ENCODE results near the gene ZP1. TPM values are rescaled to one million over a fixed set of nuclear protein-coding genes. Genes with fewer than 3 reads are reported as not detected.
A peak's percentile ranks its signal among the peaks of the same experiment; 100 is the strongest.

Gene ZP1
- total and polyA plus RNA-seq, 2 experiments from 2014 or later = 1.0 to 1.3 TPM

GRCh38 chr11:60895687-60896086, 28.3 kb downstream of the ZP1 start:
- no peaks in the 10 kb centered on the region for H3K79me2 ChIP-seq (ENCODE audit: insufficient read depth)
- peaks cover 57% of the 10 kb centered on the region for H3K36me3 ChIP-seq (ENCODE audit: low read depth)
- no peak overlapping the region for H3K4me2 ChIP-seq (ENCODE audit: unreplicated experiment)
- H3K27me3 ChIP-seq (replicated peaks; ENCODE audit: insufficient read depth) = no peaks in the 10 kb centered on the region
- no peak overlapping the region for H2AFZ ChIP-seq
- H3K4me1 ChIP-seq (ENCODE audit: insufficient read depth) = no peaks in the 10 kb centered on the region
- H3K4me3 ChIP-seq = no peak overlapping the region
- H3K27ac ChIP-seq = no peak overlapping the region
- no peaks in the 10 kb centered on the region for H4K20me1 ChIP-seq (ENCODE audit: insufficient read depth)
- in situ Hi-C loops (cut with MboI) = loop anchor here (10.0 kb wide), 1 partner anchor 61 kb away; no protein-coding TSS in a partner anchor
- no peaks in the 10 kb centered on the region for H3K9me3 ChIP-seq (ENCODE audit: low read depth)
- peaks cover 11% of the 10 kb centered on the region for H3F3A ChIP-seq (ENCODE audit: insufficient read depth)
- TF ChIP-seq EZH2phosphoT487 (IDR thresholded peaks at IDR 0.05; ENCODE audit: insufficient read depth, low read depth) (no peak), EZH2 (IDR thresholded peaks at IDR 0.05; ENCODE audit: insufficient read depth, poor library complexity, severe bottlenecking) (no peak)
- DNase-seq = no peak
- H3K9me2 ChIP-seq (ENCODE audit: insufficient read depth) = no peaks in the 10 kb centered on the region
- 77 to 79% methylated on average over 5 of the region's 5 CpGs for WGBS, 2 experiments (ENCODE audit: low coverage in 1 of 2, low lambda C conversion rate in 2 of 2, missing lambda C conversion rate in 2 of 2)
- no peak overlapping the region for H3K9ac ChIP-seq

- peaks cover 67% of the 10 kb centered on the region for H3K36me3 ChIP-seq (ENCODE audit: low read depth)
- H2AFZ ChIP-seq = no peak overlapping the region
- no peak overlapping the region for H3K9ac ChIP-seq
- peaks cover 11% of the 10 kb centered on the region for H3F3A ChIP-seq (ENCODE audit: insufficient read depth)
- H3K4me1 ChIP-seq (ENCODE audit: insufficient read depth) = no peaks in the 10 kb centered on the region
- no peak overlapping the region for H3K27ac ChIP-seq
- H3K27me3 ChIP-seq (replicated peaks; ENCODE audit: insufficient read depth) = no peaks in the 10 kb centered on the region
- H3K9me2 ChIP-seq (ENCODE audit: insufficient read depth) = no peaks in the 10 kb centered on the region
- H4K20me1 ChIP-seq (ENCODE audit: insufficient read depth) = no peaks in the 10 kb centered on the region
- H3K79me2 ChIP-seq (ENCODE audit: insufficient read depth) = peaks cover 9% of the 10 kb centered on the region
- WGBS, 2 experiments (ENCODE audit: low coverage in 1 of 2, low lambda C conversion rate in 2 of 2, missing lambda C conversion rate in 2 of 2) = 86% methylated on average over 4 of the region's 4 CpGs
- TF ChIP-seq EZH2 (IDR thresholded peaks at IDR 0.05; ENCODE audit: insufficient read depth, poor library complexity, severe bottlenecking) (no peak), EZH2phosphoT487 (IDR thresholded peaks at IDR 0.05; ENCODE audit: insufficient read depth, low read depth) (no peak)
- H3K4me3 ChIP-seq = no peak overlapping the region
- no peak overlapping the region for H3K4me2 ChIP-seq (ENCODE audit: unreplicated experiment)
- no peaks in the 10 kb centered on the region for H3K9me3 ChIP-seq (ENCODE audit: low read depth)
- no peak for DNase-seq
- in situ Hi-C loops (cut with MboI) = loop anchor here (10.0 kb wide), 1 partner anchor 63 kb away; no protein-coding TSS in a partner anchor
These were observed 30.2 kb downstream of the ZP1 start for GRCh38 chr11:60897496-60897895.

GRCh38 chr11:60899046-60899936, 31.9 kb downstream of the ZP1 start:
- Histone ChIP-seq H3K79me2 (ENCODE audit: insufficient read depth) (peaks cover 27% of the 10 kb centered on the region), H4K20me1 (ENCODE audit: insufficient read depth) (peaks cover 4% of the 10 kb centered on the region; the same call in 1 of the 2 replicates), H3K4me2 (ENCODE audit: unreplicated experiment) (no peak overlapping the region), H3F3A (ENCODE audit: insufficient read depth) (peaks cover 11% of the 10 kb centered on the region), H3K9me3 (ENCODE audit: low read depth) (no peaks in the 10 kb centered on the region), H3K36me3 (ENCODE audit: low read depth) (peaks cover 67% of the 10 kb centered on the region), H3K4me3 (no peak overlapping the region), H3K27ac (no peak overlapping the region), H2AFZ (no peak overlapping the region), H3K27me3 (replicated peaks; ENCODE audit: insufficient read depth) (no peaks in the 10 kb centered on the region), H3K9me2 (ENCODE audit: insufficient read depth) (no peaks in the 10 kb centered on the region), H3K9ac (peak overlapping the region; percentile 11; the same call in 1 of the 2 replicates), H3K4me1 (ENCODE audit: insufficient read depth) (no peaks in the 10 kb centered on the region)
- TF ChIP-seq EZH2phosphoT487 (IDR thresholded peaks at IDR 0.05; ENCODE audit: insufficient read depth, low read depth) (no peak), EZH2 (IDR thresholded peaks at IDR 0.05; ENCODE audit: insufficient read depth, poor library complexity, severe bottlenecking) (no peak)
- peak; percentile 77 for DNase-seq
- in situ Hi-C loops (cut with MboI) = loop anchor here (10.0 kb wide), 1 partner anchor 64 kb away; no protein-coding TSS in a partner anchor
- 58% methylated on average over 12 of the region's 12 CpGs for WGBS, 2 experiments (ENCODE audit: low coverage in 1 of 2, low lambda C conversion rate in 2 of 2, missing lambda C conversion rate in 2 of 2)

GRCh38 chr11:60899977-60900376, 32.6 kb downstream of the ZP1 start:
- peaks cover 4% of the 10 kb centered on the region for H3K4me1 ChIP-seq (ENCODE audit: insufficient read depth)
- H3K79me2 ChIP-seq (ENCODE audit: insufficient read depth) = peaks cover 34% of the 10 kb centered on the region
- H3K9ac ChIP-seq = no peak overlapping the region
- H3K27me3 ChIP-seq (replicated peaks; ENCODE audit: insufficient read depth) = no peaks in the 10 kb centered on the region
- in situ Hi-C loops (cut with MboI) = loop anchor here (10.0 kb wide), 1 partner anchor 65 kb away; no protein-coding TSS in a partner anchor
- H3K9me2 ChIP-seq (ENCODE audit: insufficient read depth) = no peaks in the 10 kb centered on the region
- H3K4me2 ChIP-seq (ENCODE audit: unreplicated experiment) = no peak overlapping the region
- no peaks in the 10 kb centered on the region for H3K9me3 ChIP-seq (ENCODE audit: low read depth)
- no peak overlapping the region for H2AFZ ChIP-seq
- H4K20me1 ChIP-seq (ENCODE audit: insufficient read depth) = peaks cover 8% of the 10 kb centered on the region; the same call in 1 of the 2 replicates
- H3K4me3 ChIP-seq = no peak overlapping the region
- H3K36me3 ChIP-seq (ENCODE audit: low read depth) = peaks cover 61% of the 10 kb centered on the region
- no peak for TF ChIP-seq EZH2phosphoT487 (IDR thresholded peaks at IDR 0.05; ENCODE audit: insufficient read depth, low read depth)
- TF ChIP-seq EZH2 (IDR thresholded peaks at IDR 0.05; ENCODE audit: insufficient read depth, poor library complexity, severe bottlenecking) = no peak
- DNase-seq = no peak
- WGBS, 2 experiments (ENCODE audit: low coverage in 1 of 2, low lambda C conversion rate in 2 of 2, missing lambda C conversion rate in 2 of 2) = 63% methylated on average over 4 of the region's 4 CpGs
- H3F3A ChIP-seq (ENCODE audit: insufficient read depth) = peaks cover 11% of the 10 kb centered on the region
- H3K27ac ChIP-seq = no peak overlapping the region

Data from GM23248 (cell line).